Right lobe of liver (tissue), 6 donors: ENCODE results near the gene RBFA. TPM values are rescaled to one million over a fixed set of nuclear protein-coding genes. Genes with fewer than 3 reads are reported as not detected.

Source experiments
- ATAC-seq, 4 donors: fragments of 200-7000 bp; cut with Tn5 transposase; one replicate each; pipeline ENCODE4 v1.9.1; 2020; ENCODE audit warnings: mild to moderate bottlenecking in 4 of 4, moderate library complexity in 4 of 4
- DNase-seq, 3 donors: peaks; one replicate each; pipeline ENCODE4 v3.0.0-alpha.2; 2020
- H3K27ac ChIP-seq, 3 donors: fragments of 200-600 bp; one replicate each; pipeline ENCODE4 v1.8.0; 2022
- H3K27me3 ChIP-seq, 2 donors: fragments of 200-600 bp; one replicate each; pipeline ENCODE4 v1.8.0; 2022
- H3K36me3 ChIP-seq, 4 donors: fragments of 200-600 bp; sonication (generic) in 1 of 4; one replicate each; pipeline versions ENCODE4 v1.5.1 to v1.8.0; 2017 to 2022; ENCODE audit warnings: control low read depth in 1 of 4
- H3K4me1 ChIP-seq, 4 donors: fragments of 200-600 bp; sonication (generic) in 1 of 4; one replicate each; pipeline versions ENCODE4 v1.5.1 to v1.8.0; 2017 to 2022; ENCODE audit warnings: control low read depth in 1 of 4
- H3K4me3 ChIP-seq, 3 donors: fragments of 200-600 bp; one replicate each; pipeline ENCODE4 v1.8.0; 2022
- H3K9me3 ChIP-seq, 4 donors: fragments of 200-600 bp; sonication (generic) in 1 of 4; one replicate each; pipeline versions ENCODE4 v1.5.1 to v1.8.0; 2017 to 2022; ENCODE audit warnings: control low read depth in 1 of 4
- POLR2A ChIP-seq: fragments of 450-650 bp; IDR thresholded peaks from one replicate; pipeline ENCODE4 v1.6.1; 2017; ENCODE audit warnings: antibody characterized with exemption, mild to moderate bottlenecking
- WGBS: methylation state at CpG from one replicate; pipeline ENCODE4 v1.1.6; 2018; ENCODE audit warnings: low coverage, low lambda C conversion rate; ENCODE audit not compliant: insufficient coverage; ENCODE audit errors: missing lambda C conversion rate; 5-methylcytosine and 5-hydroxymethylcytosine counted together
- intact Hi-C, 2 donors: fragments of 100-400 bp; cut with DNase I; formaldehyde crosslinking; loops; one replicate each; pipeline versions ENCODE4 v1.11.2 to v1.14.1; 2022
- total RNA-seq, 6 experiments: library from RNA; depleted of rRNA in 2 of 6; stranded (reverse); fragments of >200 nt in 2 of 6; fragmentation: NEBNext Ultra II Directional in 3 of 6; extraction: Animal tissue kit (Norgen Biotek cat#: 25700) in 3 of 6; gene quantifications; one replicate each; pipeline versions ENCODE4 v1.1.0 to v1.2.4, GENCODE V29; 2016 to 2023
- TF ChIP-seq, protein P1 (sequence below), 4 donors: fragments of 200-600 bp in 3 of 4; fragments of 450-650 bp in 1 of 4; IDR thresholded peaks; one replicate each; pipeline versions ENCODE4 v1.5.1 to v1.8.0; 2016 to 2022; ENCODE audit warnings: antibody characterized with exemption in 4 of 4, mild to moderate bottlenecking in 2 of 4
- donor health status: DM: no; HTN: yes; CAD: no.
- donor health status: DM: no; HTN: no; CAD: no.
- donor health status: DM: no; HTN: no; CAD: no.
- donor health status: DM: no; HTN: yes; CAD: no.
- donor health status: DM: no; HTN: yes; CAD: no.

Gene RBFA
- total RNA-seq, 6 experiments from 2014 or later = 12.3 to 36.6 (median 18.8) TPM

DNA sequence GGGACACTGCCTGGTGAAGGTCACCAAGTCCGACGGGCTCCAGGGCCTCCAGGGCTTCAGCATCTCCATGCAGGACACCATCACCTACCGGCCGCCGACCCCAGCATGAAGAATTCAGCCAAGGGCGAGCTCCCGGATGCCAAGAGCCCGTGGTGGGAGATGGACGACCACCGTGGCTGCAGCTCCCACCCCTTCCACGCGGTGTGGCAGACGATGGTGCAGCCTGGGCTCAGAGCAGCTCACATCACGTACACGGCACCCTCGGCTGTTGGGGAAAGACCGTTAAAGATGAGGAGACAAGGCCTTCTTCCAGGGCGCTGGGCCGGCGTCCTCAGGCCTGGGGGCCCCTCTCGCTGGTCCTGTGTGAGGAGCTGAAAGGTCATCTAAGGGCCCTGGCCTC is 43.6 kb downstream of the RBFA start:
- intact Hi-C loops = no loop called here
- TF ChIP-seq POLR2A = no peak
- TF ChIP-seq, protein P1, sequence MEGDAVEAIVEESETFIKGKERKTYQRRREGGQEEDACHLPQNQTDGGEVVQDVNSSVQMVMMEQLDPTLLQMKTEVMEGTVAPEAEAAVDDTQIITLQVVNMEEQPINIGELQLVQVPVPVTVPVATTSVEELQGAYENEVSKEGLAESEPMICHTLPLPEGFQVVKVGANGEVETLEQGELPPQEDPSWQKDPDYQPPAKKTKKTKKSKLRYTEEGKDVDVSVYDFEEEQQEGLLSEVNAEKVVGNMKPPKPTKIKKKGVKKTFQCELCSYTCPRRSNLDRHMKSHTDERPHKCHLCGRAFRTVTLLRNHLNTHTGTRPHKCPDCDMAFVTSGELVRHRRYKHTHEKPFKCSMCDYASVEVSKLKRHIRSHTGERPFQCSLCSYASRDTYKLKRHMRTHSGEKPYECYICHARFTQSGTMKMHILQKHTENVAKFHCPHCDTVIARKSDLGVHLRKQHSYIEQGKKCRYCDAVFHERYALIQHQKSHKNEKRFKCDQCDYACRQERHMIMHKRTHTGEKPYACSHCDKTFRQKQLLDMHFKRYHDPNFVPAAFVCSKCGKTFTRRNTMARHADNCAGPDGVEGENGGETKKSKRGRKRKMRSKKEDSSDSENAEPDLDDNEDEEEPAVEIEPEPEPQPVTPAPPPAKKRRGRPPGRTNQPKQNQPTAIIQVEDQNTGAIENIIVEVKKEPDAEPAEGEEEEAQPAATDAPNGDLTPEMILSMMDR (IDR thresholded peaks at IDR 0.05) = no peak
- no peaks in the 10 kb centered on the region for H3K4me1 ChIP-seq
- no peak overlapping the region for H3K27ac ChIP-seq
- H3K36me3 ChIP-seq = no peaks in the 10 kb centered on the region
- H3K9me3 ChIP-seq = no peaks in the 10 kb centered on the region
- no peak for ATAC-seq
- H3K4me3 ChIP-seq = no peak overlapping the region
- DNase-seq = no peak
- no peaks in the 10 kb centered on the region for H3K27me3 ChIP-seq
- WGBS = no CpG with 5 or more reads among the region's 21 CpGs

Other genes starting within 250 kb of the RBFA start
- not detected for gene KCNG2, start 236.5 kb upstream of the RBFA start, total RNA-seq
- gene SLC66A2, start 82.8 kb upstream of the RBFA start, total RNA-seq = 100 to 1,000 TPM in 3 of 6 experiments, 10 to 100 TPM in 3; 61.6 to 140 (median 95.8) TPM
- 10 to 100 TPM; 16.8 to 35.1 (median 23.7) TPM for gene HSBP1L1, start 69.8 kb upstream of the RBFA start, total RNA-seq
- 10 to 100 TPM; 18.5 to 53.9 (median 37.8) TPM for gene TXNL4A, start 45.9 kb upstream of the RBFA start, total RNA-seq
- gene ADNP2, start 74.8 kb downstream of the RBFA start, total RNA-seq = 1 to 10 TPM; 4.4 to 9.9 (median 7.7) TPM
- 1 to 10 TPM; 1.1 to 5.5 (median 2.1) TPM for gene PARD6G, start 213.1 kb downstream of the RBFA start, total RNA-seq